ENCODE results near the gene MPP4.

Gene MPP4

GRCh38 chr2:201622306-201622970 lies 76.0 kb downstream of the MPP4 start:
- DNase-seq (ENCODE audit: low read depth), result no peak

- DNase-seq (ENCODE audit: low read depth), result no peak
Observed at GRCh38 chr2:201621293-201621999, 77.0 kb downstream of the MPP4 start.

GRCh38 chr2:201618744-201619662 lies 79.4 kb downstream of the MPP4 start:
- peak; percentile 41 for DNase-seq (ENCODE audit: low read depth)

GRCh38 chr2:201608021-201608420 lies 90.4 kb downstream of the MPP4 start:
- no peak for DNase-seq (ENCODE audit: low read depth)

GRCh38 chr2:201607568-201607967 lies 90.9 kb downstream of the MPP4 start:
- no peak for DNase-seq (ENCODE audit: low read depth)

GRCh38 chr2:201600906-201601305 lies 97.5 kb downstream of the MPP4 start:
- no peak for DNase-seq (ENCODE audit: low read depth)

GRCh38 chr2:201597397-201597796 lies 101.0 kb downstream of the MPP4 start:
- DNase-seq (ENCODE audit: low read depth), result no peak
